MM.1S (cell line): Measurements from ENCODE around the gene TCERG1L.

Experiments used
- EZH2 ChIP-seq: fragments of 300-600 bp; sonication (generic); optimal IDR thresholded peaks from 2 replicates; pipeline ENCODE3; 2017; ENCODE audit warnings: low read depth, mild to moderate bottlenecking, antibody characterized with exemption, low read length, mixed read lengths
- TF ChIP-seq, protein P1 (sequence below): fragments of 300-600 bp; sonication (generic); IDR thresholded peaks from 2 replicates; pipeline ENCODE4 v1.5.1; 2016; ENCODE audit warnings: antibody characterized with exemption, low read length, mixed read lengths

DNA sequence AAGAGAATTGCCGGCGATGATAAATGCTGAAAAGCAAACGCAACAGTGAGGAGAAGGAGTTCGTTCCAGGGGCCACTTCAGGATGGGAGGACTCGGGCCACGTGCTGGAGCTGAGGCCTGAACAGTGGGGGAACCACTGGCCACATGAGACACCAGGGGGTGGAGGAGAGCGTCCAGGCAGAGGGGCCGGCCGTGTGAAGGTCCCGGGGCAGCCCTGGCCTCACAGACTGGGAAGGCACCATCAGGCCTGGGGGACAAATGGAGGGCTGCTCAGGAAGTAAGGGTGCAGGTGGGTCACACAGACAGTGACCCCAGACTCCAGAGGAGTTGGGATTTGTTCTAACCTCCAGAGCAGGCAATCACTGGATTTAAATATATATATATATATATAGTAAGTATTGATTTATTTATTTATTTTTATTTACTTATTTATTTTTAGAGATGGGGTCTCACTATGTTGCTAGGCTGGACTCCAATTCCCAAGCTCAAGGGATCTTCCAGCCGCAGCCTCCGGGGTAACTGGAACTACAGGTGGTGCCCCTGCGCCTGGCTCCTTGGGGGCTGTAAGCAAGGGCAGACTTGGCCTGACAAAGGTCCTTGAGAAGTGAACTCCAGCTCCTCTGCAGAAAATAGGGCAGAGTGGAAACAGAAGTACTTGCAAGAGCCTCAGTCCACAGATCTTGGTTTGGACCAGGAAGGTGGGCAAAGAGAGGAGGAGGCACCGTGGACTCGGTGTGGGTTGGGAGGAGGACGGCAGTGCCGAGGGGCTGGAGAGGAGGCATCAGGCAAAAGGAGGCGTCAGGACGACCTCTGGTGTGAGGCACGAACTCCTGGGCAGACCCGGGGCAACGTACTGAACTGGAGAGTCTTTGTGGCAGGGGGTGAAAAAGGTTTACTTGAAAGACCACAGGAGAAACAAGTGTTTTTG lies 57.3 kb downstream of the TCERG1L start:
- TF ChIP-seq, protein P1, sequence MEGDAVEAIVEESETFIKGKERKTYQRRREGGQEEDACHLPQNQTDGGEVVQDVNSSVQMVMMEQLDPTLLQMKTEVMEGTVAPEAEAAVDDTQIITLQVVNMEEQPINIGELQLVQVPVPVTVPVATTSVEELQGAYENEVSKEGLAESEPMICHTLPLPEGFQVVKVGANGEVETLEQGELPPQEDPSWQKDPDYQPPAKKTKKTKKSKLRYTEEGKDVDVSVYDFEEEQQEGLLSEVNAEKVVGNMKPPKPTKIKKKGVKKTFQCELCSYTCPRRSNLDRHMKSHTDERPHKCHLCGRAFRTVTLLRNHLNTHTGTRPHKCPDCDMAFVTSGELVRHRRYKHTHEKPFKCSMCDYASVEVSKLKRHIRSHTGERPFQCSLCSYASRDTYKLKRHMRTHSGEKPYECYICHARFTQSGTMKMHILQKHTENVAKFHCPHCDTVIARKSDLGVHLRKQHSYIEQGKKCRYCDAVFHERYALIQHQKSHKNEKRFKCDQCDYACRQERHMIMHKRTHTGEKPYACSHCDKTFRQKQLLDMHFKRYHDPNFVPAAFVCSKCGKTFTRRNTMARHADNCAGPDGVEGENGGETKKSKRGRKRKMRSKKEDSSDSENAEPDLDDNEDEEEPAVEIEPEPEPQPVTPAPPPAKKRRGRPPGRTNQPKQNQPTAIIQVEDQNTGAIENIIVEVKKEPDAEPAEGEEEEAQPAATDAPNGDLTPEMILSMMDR, result no peak
- TF ChIP-seq EZH2, result no peak
